Hepatocyte (in vitro differentiated cells): ENCODE data around the gene PHF20.

Experiments
- EZH2 ChIP-seq: fragments of 200-600 bp; sonication (generic); IDR thresholded peaks from 2 replicates; pipeline ENCODE4 v1.6.1; 2016; ENCODE audit warnings: antibody characterized with exemption, mild to moderate bottlenecking, borderline replicate concordance
- TF ChIP-seq, protein P1 (sequence below): fragments of 200-600 bp; sonication (generic); IDR thresholded peaks from 2 replicates; pipeline ENCODE4 v1.5.1; 2016; ENCODE audit warnings: antibody characterized with exemption, mild to moderate bottlenecking; ENCODE audit not compliant: poor library complexity

DNA sequence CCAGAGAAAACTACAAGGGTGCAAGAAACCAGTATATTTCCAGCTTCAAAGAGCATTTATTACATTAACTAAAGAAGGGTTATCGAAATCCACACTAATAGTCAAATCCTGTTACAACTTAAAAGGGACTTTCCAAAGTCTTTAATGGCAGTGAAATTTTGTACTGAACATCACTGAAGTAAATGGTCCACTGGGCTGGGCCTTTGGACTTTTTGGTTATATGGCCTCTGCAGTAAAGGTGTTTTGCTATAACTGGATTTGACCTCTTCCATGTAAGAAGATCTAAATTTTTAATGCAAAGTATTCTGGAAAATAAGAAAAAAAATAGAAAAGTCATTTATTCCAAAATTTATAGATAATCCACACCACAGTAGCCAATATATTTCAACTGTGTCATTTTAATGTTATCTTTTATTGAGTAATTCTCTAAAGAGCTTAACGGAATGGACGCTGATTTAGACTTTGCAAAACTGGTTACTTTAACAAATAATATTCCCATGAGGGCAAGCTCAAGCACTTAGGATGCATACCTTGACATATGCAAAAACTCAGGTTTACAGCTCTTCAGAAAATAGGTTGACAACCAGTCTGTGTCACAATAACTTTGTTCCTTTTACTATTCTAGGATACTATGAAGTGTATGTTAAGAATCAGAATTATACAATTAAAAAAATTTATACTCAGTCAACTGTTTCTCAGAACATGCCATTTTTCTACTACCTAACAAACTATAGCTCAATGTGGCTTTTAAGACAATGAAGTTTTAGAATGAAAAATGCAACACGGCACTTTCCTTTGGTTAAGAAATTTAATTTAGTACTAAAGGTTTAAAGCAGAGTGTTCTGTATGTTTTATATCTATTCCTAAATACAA is 36.8 kb upstream of the PHF20 start:
- TF ChIP-seq, protein P1, sequence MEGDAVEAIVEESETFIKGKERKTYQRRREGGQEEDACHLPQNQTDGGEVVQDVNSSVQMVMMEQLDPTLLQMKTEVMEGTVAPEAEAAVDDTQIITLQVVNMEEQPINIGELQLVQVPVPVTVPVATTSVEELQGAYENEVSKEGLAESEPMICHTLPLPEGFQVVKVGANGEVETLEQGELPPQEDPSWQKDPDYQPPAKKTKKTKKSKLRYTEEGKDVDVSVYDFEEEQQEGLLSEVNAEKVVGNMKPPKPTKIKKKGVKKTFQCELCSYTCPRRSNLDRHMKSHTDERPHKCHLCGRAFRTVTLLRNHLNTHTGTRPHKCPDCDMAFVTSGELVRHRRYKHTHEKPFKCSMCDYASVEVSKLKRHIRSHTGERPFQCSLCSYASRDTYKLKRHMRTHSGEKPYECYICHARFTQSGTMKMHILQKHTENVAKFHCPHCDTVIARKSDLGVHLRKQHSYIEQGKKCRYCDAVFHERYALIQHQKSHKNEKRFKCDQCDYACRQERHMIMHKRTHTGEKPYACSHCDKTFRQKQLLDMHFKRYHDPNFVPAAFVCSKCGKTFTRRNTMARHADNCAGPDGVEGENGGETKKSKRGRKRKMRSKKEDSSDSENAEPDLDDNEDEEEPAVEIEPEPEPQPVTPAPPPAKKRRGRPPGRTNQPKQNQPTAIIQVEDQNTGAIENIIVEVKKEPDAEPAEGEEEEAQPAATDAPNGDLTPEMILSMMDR: no peak
- no peak for TF ChIP-seq EZH2
